Measurements from ENCODE around the gene ASTN2. TPM values are rescaled to one million over a fixed set of nuclear protein-coding genes. Genes with fewer than 3 reads are reported as not detected.

Gene ASTN2
- total RNA-seq, 4 donors from 2014 or later = 0.97 to 4.7 (median 3.0) TPM

- WGBS, 2 donors = 73 to 81% methylated on average over 5 of the region's 5 CpGs
- intact Hi-C loops (cut with DNase I; ENCODE audit: low total_unique reads) = no loop called here
- DNase-seq (ENCODE audit: low spot score in 2 of 2) = no peak
- no peak for TF ChIP-seq POLR2A (IDR thresholded peaks at IDR 0.05)
- TF ChIP-seq CTCF (IDR thresholded peaks at IDR 0.05) = no peak
- H3K4me3 ChIP-seq (ENCODE audit: low read depth, poor library complexity, severe bottlenecking) = no peak overlapping the region
Observed at GRCh38 chr9:117409321-117409720, 5.5 kb downstream of the ASTN2 start.

GRCh38 chr9:117407436-117408022 lies 7.3 kb downstream of the ASTN2 start:
- DNase-seq (ENCODE audit: low spot score in 2 of 2) = no peak
- intact Hi-C loops (cut with DNase I; ENCODE audit: low total_unique reads) = no loop called here
- TF ChIP-seq POLR2A (IDR thresholded peaks at IDR 0.05) (no peak), CTCF (IDR thresholded peaks at IDR 0.05) (no peak)
- H3K4me3 ChIP-seq (ENCODE audit: low read depth, poor library complexity, severe bottlenecking) = no peak overlapping the region
- WGBS, 2 donors = 23 to 36% methylated on average over 2 of the region's 2 CpGs

GRCh38 chr9:117405950-117406705 lies 8.7 kb downstream of the ASTN2 start:
- DNase-seq (ENCODE audit: low spot score in 2 of 2) = no peak
- 62 to 77% methylated on average over 7 of the region's 7 CpGs for WGBS, 2 donors
- intact Hi-C loops (cut with DNase I; ENCODE audit: low total_unique reads) = no loop called here
- TF ChIP-seq POLR2A (IDR thresholded peaks at IDR 0.05) (no peak), CTCF (IDR thresholded peaks at IDR 0.05) (no peak)
- no peak overlapping the region for H3K4me3 ChIP-seq (ENCODE audit: low read depth, poor library complexity, severe bottlenecking)

- TF ChIP-seq CTCF (IDR thresholded peaks at IDR 0.05) = no peak
- TF ChIP-seq POLR2A (IDR thresholded peaks at IDR 0.05) = no peak
- no peak for DNase-seq (ENCODE audit: low spot score in 2 of 2)
- H3K4me3 ChIP-seq (ENCODE audit: low read depth, poor library complexity, severe bottlenecking) = no peak overlapping the region
- intact Hi-C loops (cut with DNase I; ENCODE audit: low total_unique reads) = no loop called here
- WGBS, 2 donors = 28 to 46% methylated on average over 2 of the region's 2 CpGs
Observed at GRCh38 chr9:117403848-117404247, 11.0 kb downstream of the ASTN2 start.

- TF ChIP-seq CTCF (IDR thresholded peaks at IDR 0.05) = no peak
- TF ChIP-seq POLR2A (IDR thresholded peaks at IDR 0.05) = no peak
- 14% methylated on average over 6 of the region's 6 CpGs for WGBS, 2 donors
- no peak for DNase-seq (ENCODE audit: low spot score in 2 of 2)
- no peak overlapping the region for H3K4me3 ChIP-seq (ENCODE audit: low read depth, poor library complexity, severe bottlenecking)
- intact Hi-C loops (cut with DNase I; ENCODE audit: low total_unique reads) = no loop called here
Observed at GRCh38 chr9:117403403-117403811, 11.4 kb downstream of the ASTN2 start.

All from lower leg skin (tissue), 4 donors.